Upper lobe of left lung (tissue), 4 donors: ENCODE results near the gene UBE2F.

ENCODE experiments used
- EP300 ChIP-seq, 4 donors: sonication (generic); formaldehyde crosslinking; IDR thresholded peaks; one replicate each; pipeline ENCODE4 v1.5.1; 2017; ENCODE audit warnings: antibody characterized with exemption in 4 of 4, control low read depth in 2 of 4
- POLR2A ChIP-seq, 4 donors: fragments of 450-650 bp; IDR thresholded peaks; one replicate each; pipeline ENCODE4 v1.5.1; 2016 to 2017; ENCODE audit warnings: antibody characterized with exemption in 4 of 4, mild to moderate bottlenecking in 2 of 4
- POLR2AphosphoS5 ChIP-seq, 2 donors: sonication (generic); formaldehyde crosslinking; IDR thresholded peaks; one replicate each; pipeline ENCODE4 v1.5.1; 2017; ENCODE audit warnings: antibody characterized with exemption in 2 of 2
- TF ChIP-seq, protein P1 (sequence below), 6 experiments: fragments of 450-650 bp in 4 of 6; fragments of 200-600 bp in 2 of 6; sonication (generic) in 2 of 6; IDR thresholded peaks; one replicate each; pipeline ENCODE4 v1.5.1; 2016 to 2019; ENCODE audit warnings: antibody characterized with exemption in 6 of 6

DNA sequence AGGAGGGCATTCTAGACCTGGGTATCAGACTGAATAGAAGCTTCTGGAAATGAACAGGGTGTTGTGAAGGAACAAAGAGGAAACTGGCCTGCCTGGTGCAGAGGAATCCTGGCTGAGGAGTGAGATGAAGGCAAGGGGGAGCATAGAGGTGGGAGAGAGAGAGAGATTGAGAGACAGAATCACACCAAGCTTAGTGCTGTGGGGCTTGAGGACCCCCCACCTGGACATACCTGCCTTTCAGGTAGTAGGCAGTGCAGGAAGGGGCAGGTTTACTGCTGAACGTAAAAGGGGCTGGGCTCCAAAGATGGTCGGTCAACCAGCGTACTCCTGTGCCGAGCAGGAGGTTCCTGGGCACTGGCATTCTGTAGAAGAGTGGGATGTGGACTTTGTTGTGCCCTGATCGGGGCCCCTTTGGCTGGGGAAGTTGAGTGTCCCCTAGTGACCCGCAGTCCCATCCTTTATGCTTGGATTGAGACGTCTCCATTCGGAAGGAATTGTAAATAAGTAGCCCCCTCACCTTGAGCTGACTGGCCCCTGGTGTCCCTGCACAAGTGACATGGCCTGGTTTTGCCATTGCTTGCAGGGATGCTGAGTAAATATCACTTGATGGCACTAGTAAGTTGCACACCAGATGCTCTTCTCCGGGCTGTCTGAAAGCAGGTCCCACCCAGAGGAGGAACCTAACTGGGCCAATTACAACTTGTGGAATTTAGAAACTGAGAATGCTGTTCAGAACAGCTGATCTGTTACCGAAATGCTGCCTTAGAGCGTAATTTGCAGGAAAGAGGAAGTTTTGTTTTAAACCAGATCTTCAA lies 1.4 kb downstream of the UBE2F start:
- TF ChIP-seq, protein P1, sequence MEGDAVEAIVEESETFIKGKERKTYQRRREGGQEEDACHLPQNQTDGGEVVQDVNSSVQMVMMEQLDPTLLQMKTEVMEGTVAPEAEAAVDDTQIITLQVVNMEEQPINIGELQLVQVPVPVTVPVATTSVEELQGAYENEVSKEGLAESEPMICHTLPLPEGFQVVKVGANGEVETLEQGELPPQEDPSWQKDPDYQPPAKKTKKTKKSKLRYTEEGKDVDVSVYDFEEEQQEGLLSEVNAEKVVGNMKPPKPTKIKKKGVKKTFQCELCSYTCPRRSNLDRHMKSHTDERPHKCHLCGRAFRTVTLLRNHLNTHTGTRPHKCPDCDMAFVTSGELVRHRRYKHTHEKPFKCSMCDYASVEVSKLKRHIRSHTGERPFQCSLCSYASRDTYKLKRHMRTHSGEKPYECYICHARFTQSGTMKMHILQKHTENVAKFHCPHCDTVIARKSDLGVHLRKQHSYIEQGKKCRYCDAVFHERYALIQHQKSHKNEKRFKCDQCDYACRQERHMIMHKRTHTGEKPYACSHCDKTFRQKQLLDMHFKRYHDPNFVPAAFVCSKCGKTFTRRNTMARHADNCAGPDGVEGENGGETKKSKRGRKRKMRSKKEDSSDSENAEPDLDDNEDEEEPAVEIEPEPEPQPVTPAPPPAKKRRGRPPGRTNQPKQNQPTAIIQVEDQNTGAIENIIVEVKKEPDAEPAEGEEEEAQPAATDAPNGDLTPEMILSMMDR (IDR thresholded peaks at IDR 0.05): no peak
- TF ChIP-seq POLR2A (IDR thresholded peaks at IDR 0.05) (peak in 1 of 4 donors; percentile 52), POLR2AphosphoS5 (IDR thresholded peaks at IDR 0.05) (peak in 1 of 2 donors; percentile 16), EP300 (IDR thresholded peaks at IDR 0.05) (no peak)
